Mucosa of descending colon (tissue), 3 donors: Measurements from ENCODE around the gene CRACR2A. TPM values are rescaled to one million over a fixed set of nuclear protein-coding genes. Genes with fewer than 3 reads are reported as not detected.

Experiments used
- ATAC-seq: fragments of 200-7000 bp; cut with Tn5 transposase; one replicate; pipeline ENCODE4 v1.9.1; 2020; ENCODE audit warnings: mild to moderate bottlenecking, moderate library complexity
- DNase-seq, 3 donors: peaks; one replicate each; pipeline ENCODE4 v3.0.0-alpha.2; 2020
- H3K36me3 ChIP-seq: fragments of 200-600 bp; one replicate; pipeline ENCODE4 v1.8.0; 2021; ENCODE audit warnings: low read depth, mild to moderate bottlenecking
- H3K4me1 ChIP-seq: fragments of 200-600 bp; one replicate; pipeline ENCODE4 v1.8.0; 2021; ENCODE audit warnings: low read depth, mild to moderate bottlenecking
- H3K4me3 ChIP-seq: fragments of 200-600 bp; one replicate; pipeline ENCODE4 v1.8.0; 2021; ENCODE audit warnings: mild to moderate bottlenecking
- H3K9me3 ChIP-seq: fragments of 200-600 bp; one replicate; pipeline ENCODE4 v1.8.0; 2021; ENCODE audit warnings: mild to moderate bottlenecking
- CTCF ChIP-seq: fragments of 200-600 bp; IDR thresholded peaks from one replicate; pipeline ENCODE4 v1.8.0; 2022; ENCODE audit warnings: antibody characterized with exemption, mild to moderate bottlenecking
- intact Hi-C, 2 donors: fragments of 100-400 bp; cut with DNase I in 1 of 2; cut with micrococcal nuclease in 1 of 2; formaldehyde crosslinking; loops; one replicate each; pipeline versions ENCODE4 v1.11.0 to v1.11.1; 2022; cut with DNase I, micrococcal nuclease
- total RNA-seq, 3 donors: library from RNA; stranded (reverse); fragmentation: NEBNext Ultra II Directional in 2 of 3; extraction: Animal tissue kit (Norgen Biotek cat#: 25700) in 2 of 3; gene quantifications; one replicate each; pipeline versions ENCODE4 v1.2.1 to v1.2.4, GENCODE V29; 2021 to 2023
- donor health status: DM: no; HTN: no; CAD: no; lungs with moderate emphysema.
- donor health status: DM: no; HTN: no; CAD: no.
- donor health status: DM: no; HTN: yes; CAD: no.

CRACR2A gene
- total RNA-seq, 3 donors from 2014 or later, result 26.9 to 72.5 (median 69.7) TPM

GRCh38 chr12:3752096-3752709 is 706 bp downstream of the CRACR2A start:
- peaks cover 18% of the 10 kb centered on the region for H3K4me1 ChIP-seq
- DNase-seq (peak; percentile 61 to 75 (median 66)), ATAC-seq (peak; percentile 63)
- no peak for TF ChIP-seq CTCF
- intact Hi-C loops, result no loop called here
- no peaks in the 10 kb centered on the region for H3K9me3 ChIP-seq
- no peaks in the 10 kb centered on the region for H3K36me3 ChIP-seq
- H3K4me3 ChIP-seq, result peak overlapping the region; percentile 21

DNA sequence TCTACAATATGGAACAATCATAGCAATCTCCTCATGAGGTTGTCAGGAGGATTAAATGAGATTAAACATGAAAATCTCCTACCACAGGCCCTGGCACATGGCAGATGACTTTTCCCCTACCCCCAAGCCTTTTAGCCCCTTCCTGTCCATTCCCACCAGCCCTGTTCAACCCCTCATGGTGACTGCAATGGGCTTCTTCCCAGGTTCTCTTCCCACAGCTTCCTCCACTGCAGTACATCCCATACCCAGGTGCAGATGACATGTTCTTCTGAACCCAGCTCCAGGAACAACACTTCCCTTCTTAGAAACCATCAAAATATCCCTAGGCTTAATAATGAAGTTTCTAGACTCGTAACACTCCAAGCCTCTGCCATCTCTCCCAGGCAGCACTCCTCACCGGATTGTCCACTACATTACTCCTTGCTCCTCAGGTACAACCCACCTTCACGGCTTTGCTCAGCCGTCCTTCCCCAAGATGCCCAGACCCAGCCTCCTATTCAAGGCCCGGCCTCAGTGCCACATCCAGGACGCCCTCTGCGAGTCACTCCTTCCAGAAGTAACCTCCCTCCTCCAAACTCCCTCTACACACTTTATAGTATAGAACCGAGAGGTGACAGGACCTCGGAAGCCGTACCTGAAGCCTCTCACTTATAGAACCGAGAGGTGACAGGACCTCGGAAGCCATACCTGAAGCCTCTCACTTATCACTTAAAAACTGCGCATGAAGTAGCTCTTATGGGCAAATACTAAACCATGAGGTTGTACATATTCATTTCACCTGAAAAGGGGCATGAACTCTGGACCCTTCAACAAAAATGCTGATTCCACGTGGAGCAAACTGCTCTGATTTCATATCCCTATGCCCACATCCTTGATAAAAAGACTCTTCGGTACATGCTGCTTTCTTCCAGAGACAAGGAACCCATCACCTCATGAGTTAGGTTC is 1.5 kb downstream of the CRACR2A start:
- intact Hi-C loops, result no loop called here
- H3K4me3 ChIP-seq, result no peak overlapping the region

DNA sequence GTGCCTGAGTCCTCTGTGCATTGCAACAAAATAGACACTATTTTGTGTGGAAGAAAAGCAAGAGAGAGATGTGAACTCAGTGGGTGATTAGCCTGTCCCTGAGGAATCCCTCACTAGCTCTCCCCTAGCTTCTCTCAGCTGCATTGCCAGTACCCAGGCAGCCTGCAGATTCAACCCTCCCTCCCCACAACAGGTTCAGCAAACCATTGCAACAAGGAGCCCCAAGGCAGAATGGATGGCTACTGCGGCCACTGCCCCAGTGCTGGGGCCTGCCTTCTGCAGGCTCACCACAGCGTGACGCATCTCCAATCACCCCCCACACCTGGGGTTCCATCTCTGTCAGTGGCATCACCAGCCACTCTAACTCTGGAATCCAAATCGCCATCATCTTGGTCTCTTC is 2.3 kb downstream of the CRACR2A start:
- no peak for TF ChIP-seq CTCF
- Histone ChIP-seq H3K4me3 (no peak overlapping the region), H3K4me1 (peaks cover 12% of the 10 kb centered on the region), H3K36me3 (no peaks in the 10 kb centered on the region), H3K9me3 (no peaks in the 10 kb centered on the region)
- DNase-seq (no peak), ATAC-seq (no peak)
- intact Hi-C loops, result no loop called here

More for the DNA sequence above, 1.5 kb downstream of the CRACR2A start:
- no peaks in the 10 kb centered on the region for H3K9me3 ChIP-seq
- ATAC-seq (no peak), DNase-seq (no peak)
- H3K4me1 ChIP-seq, result peaks cover 12% of the 10 kb centered on the region
- TF ChIP-seq CTCF, result no peak
- H3K36me3 ChIP-seq, result no peaks in the 10 kb centered on the region

GRCh38 chr12:3748620-3749019 is 4.3 kb downstream of the CRACR2A start:
- intact Hi-C loops, result no loop called here
- H3K4me1 ChIP-seq, result peaks cover 6% of the 10 kb centered on the region
- no peaks in the 10 kb centered on the region for H3K9me3 ChIP-seq
- no peak overlapping the region for H3K4me3 ChIP-seq
- ATAC-seq, result no peak
- TF ChIP-seq CTCF, result no peak
- DNase-seq, result no peak
- no peaks in the 10 kb centered on the region for H3K36me3 ChIP-seq

- Histone ChIP-seq H3K36me3 (no peaks in the 10 kb centered on the region), H3K9me3 (no peaks in the 10 kb centered on the region), H3K4me1 (peaks cover 6% of the 10 kb centered on the region), H3K4me3 (no peak overlapping the region)
- intact Hi-C loops, result no loop called here
- TF ChIP-seq CTCF, result no peak
- ATAC-seq (peak; percentile 64), DNase-seq (peak; percentile 65 to 80 (median 72))
Measured at GRCh38 chr12:3747976-3748619, 4.8 kb downstream of the CRACR2A start.
